Activated CD8-positive, alpha-beta memory T cell treated with anti-CD3 and anti-CD28 coated beads, Interleukin-2, amount 50 U/mL, for 1 hour (primary cell): ENCODE results near the gene SALL2.

Experiments used
- DNase-seq: peaks from one replicate; pipeline ENCODE4 v3.0.0-alpha.2; 2020; ENCODE audit errors: extremely low read depth

SALL2 gene

DNA sequence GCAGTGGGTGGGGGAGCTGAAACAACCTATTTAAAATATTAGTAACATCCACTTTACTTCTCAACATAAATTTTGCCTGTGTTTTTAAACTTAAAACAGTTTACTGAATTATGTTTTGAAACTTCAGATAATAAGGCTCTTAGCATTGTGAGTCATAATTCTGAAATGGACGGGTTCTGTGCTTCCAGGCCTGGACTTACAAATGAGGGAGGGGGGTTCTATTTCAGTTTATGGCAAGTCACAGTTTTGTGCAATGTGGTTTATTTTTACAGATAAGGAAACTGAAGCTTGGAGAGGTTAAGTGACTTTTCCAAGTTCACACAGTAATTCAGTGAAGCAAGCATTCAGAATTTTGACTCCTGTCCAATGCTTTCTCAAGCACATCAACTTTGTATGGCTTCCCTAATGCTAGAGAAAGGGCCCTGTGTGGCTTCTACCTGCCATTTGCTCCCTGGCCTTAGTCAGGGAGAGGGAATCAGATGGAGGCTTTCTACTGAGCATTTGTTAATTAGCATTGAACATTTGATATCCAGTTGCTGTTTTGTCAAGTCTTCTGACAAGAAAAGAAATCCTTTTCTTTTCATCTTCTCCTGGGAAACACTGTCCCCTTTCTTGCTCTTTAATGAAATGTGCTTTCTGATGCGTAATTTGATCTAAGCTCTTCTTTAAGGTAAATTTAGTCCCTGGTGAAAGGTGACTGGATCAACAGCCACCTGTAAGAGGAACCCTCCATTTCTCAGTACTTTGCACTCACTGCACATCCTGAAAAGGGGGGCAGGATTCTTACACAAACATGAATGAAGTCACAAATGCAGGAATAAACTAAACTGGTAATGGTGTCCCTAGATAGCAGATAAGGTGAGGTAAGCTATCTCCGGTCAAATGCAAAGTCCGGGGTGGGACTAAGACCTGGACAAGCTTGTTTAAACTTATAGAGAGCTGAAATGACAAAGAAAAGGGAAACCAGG, 2.5 kb upstream of the SALL2 start:
- no peak for DNase-seq

DNA sequence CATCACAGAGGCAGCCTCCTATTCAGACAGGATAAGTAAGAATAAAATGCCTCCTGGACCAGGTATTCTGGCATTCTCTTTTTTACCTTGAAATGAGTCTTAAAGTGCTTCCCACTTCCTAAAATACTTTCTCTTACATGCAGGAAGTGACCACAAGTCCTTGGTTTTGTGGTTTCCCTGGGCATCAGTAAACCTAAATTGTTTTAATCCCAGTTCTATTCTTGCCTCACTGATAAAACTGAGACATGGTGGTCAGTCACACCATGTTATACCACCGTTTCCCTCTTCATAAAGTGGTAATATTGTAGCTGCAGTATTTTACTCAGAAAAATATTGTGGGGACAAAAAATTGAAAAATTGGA, 1.2 kb upstream of the SALL2 start:
- DNase-seq, result no peak

DNA sequence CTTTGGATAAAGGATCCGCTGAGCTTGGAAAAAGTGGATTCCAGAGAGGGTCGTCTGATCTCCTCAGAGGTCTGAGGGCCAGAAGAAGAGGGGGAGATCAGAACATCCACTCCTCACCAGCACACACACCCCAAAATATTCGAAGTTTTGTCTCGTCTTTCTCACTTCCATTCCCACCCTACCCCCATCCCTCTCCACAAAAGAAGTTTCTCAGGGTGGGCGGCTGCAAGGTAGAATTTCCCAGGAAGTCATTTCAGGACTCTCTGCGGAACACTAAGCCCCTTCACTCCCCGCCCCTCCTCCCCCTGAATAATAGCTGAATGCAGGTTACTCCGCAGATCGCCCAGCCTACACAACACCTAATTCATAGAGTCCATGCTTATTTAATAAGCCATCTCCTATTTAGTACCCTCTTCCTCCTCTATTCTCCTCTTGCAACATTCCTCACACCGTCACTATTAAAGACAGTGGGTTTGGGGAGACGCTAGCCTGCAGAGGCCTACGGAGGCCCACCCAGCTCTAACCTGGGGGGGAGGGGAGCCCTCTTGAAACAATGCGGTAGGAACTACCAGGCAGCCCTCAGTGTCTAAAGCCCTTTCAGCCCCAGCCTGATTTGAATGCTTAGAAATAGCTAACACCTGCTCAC, 649 bp upstream of the SALL2 start:
- no peak for DNase-seq

DNA sequence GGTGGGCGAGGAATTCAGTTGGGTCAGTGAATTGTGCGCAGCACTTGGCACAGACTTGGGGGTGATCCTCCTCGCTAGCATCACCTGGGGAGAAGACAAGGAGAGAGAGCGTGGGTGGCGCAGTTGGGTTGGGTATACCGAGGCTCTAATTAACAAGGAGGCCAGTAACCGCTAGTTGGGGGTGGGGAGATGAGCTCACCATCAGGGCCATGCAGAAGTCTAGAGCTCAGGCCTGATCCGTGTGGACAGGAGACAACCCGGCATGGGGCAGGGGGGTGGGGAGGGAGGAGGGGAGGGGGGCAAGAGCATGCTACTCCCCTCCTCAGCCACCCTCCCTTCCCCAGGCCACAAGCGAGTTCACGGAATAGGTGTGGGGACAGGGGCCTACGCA, 580 bp downstream of the SALL2 start:
- no peak for DNase-seq

DNA sequence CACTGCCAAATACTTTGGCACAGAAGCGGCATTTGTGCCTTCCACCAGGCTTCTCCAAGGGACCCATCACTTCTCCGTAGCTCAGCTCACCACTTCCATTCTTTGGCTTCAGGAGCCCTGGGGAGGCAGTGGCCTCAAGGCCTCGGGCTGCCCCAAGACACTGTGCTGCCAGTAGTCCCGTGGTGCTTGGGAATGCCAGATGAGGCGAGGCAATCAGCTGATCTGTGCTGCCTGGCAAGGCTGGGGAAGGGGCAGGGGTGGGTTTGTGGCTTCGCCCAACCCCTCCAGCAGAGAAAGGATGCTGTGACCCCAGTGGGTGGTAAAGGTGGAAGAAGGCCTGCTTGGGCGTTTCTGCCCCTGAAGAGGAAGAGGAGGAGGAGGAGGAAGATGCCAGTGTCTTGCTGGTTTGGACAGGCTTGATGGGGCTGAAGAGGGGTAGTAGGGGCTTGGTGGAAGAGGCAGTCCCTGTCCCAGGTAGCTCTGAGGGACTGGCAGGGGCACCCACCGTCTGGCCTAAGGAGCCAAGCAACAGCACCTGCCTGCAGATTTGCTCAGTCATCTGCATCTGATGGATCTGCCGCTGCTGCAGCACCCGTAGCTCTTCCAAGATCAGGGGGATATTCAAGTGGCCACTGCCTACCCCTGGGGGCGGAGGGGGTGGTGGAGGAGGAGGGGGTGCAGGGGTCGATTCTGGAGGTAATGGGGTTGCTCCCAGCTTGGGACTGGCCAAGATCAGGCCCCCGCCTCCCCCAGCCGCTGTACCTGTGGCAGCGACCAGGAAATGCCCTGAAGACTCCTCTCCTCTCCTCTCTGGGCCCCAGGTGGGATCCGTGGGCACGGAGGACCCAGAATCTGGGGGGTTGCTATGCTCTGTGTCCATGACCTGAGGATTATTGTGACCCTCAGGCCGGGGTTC, 1.3 kb downstream of the SALL2 start:
- DNase-seq, result no peak

DNA sequence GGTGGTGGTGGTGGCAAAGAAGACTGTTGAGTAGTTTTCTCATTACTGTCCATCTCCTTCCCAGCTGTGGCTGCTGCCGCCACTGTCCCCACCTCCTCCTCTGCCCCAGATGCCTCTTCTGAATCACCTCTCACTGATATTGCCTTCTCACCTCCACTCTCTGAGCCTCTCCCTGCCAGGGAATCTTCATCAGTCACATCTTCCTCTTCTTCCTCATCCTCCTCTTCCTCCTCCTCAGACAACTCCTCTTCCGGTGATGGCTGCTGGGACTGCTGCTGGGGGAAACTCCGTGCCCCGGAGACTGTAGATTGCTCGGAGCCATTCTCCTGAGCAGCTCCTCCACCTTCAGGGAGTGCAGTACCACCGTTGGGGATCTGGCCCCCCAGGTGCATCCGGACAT, 2.9 kb downstream of the SALL2 start:
- DNase-seq, result no peak

DNA sequence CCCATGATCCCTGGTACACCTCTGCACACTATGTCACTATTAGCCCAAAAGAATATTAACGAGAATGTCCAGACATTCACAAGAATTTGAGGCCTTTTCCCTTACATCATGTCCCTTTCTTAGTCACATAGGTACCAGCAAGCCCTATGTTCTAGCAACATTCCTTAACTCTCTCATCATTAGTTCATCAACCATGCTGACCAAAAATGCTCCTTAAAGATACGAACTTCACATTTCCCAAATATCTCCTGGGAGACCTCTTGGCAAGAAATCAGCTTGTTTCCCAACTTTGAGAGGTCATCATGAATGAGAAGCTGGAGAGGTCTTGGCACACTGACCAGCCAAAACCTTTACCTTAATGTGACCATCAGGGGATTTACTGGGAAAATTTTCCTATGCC, 4.6 kb downstream of the SALL2 start:
- DNase-seq, result no peak

DNA sequence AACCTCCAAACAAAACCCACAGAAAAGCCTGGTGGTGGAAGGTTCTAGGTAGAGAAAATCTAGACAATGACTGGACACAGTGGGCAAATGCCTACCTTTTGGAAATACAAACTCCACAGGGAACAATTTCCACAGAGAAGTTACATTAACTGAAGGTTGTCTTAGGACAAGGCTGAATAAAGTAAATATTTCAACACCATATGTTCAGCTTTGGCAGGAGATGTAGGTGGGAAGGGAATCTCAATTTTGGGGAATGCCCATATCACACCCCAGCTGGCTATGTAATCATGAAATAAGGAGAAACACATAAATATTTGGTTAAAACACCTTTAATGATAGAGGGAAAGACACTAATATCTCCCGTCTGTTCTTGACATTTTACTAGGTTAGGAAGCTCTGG, 5.4 kb downstream of the SALL2 start:
- DNase-seq, result no peak

DNA sequence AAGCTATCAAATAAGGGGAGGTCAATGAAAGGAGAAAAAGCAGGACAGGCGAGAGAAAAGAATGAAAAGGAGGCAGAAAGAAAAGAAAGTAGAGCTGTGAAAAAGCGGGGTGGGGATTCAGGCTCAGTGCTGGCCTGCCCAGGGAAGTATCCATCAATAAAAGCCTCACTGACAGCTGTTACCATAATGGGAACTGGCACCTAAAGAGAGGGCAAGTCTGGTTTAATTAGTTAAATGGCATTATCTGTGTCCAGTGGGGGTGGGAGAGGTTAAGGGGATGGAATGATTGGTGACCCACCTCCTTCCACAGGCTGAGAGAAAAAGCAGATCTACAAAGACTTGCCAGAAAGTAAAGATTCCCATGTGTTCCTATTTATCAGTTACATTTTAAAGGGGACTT, 7.4 kb downstream of the SALL2 start:
- no peak for DNase-seq

DNA sequence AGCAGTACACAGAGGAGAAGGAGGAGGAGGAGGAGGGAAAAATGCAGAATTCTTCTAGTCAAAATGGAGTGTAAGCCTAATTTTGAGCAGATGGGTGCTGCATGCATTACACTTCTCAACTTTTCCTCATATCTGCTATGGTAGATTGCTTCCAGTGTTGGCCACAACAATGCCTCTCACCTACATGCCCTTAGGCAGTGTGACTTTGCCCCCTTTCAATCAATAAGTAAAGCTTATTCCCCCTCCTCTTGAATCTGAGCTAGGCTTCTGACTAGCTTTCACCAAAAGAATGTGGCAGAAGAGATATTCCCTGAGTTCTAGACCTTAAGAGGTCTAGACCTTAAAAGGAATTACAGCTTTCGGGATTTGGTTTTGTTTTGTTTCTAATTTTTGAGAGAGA, 11.8 kb downstream of the SALL2 start:
- no peak for DNase-seq

DNA sequence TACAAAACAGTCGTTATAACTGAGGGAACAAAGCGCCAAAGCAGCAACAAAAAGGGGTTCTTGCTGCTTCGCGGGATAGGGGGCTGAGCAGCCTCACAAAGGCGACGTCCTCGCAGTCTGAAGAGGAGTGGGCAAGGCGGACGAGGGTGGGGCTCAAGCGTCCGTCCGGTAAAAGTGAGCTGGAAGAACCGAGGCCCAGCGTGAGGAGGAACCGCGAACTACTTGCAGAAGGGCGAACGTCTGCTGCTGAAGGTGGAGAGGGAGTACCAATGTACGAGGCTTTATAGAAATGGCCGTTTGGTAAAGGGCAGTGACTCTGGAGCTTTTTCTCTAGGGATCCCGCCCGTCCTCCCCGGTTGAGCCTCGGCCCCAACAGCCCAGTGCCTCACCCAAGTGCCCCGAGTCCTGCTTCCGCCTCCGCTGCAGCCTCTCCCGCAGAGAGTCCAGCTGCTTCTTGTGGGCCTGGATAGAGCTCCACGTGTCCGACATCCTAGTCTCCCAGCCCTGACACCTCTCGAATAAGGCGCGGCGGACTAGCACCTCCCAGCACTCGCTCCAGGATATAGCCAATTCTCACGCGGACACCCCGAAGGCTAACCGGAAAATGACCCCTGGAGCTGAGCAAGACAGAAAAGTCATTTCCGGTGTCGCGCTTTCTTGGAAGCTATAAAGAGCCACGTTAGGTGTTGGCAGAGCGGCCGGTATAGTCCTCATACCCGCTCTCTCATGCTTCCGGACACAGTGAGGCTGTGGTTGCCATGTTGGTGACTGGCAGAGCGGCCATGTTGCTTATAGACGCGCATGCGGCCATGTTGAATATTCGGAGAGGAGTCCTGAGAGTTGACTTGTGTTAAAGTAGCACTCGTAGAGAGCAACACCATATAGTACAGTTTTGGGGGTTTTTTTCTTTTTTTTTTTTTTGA, 15.2 kb downstream of the SALL2 start, which contains the start of gene METTL3:
Gene METTL3 (minus strand): TSS at position 606 of the 923 bp plus-strand sequence. CDS start 117 bp downstream, at position 489.
- DNase-seq, result peak; percentile 86

DNA sequence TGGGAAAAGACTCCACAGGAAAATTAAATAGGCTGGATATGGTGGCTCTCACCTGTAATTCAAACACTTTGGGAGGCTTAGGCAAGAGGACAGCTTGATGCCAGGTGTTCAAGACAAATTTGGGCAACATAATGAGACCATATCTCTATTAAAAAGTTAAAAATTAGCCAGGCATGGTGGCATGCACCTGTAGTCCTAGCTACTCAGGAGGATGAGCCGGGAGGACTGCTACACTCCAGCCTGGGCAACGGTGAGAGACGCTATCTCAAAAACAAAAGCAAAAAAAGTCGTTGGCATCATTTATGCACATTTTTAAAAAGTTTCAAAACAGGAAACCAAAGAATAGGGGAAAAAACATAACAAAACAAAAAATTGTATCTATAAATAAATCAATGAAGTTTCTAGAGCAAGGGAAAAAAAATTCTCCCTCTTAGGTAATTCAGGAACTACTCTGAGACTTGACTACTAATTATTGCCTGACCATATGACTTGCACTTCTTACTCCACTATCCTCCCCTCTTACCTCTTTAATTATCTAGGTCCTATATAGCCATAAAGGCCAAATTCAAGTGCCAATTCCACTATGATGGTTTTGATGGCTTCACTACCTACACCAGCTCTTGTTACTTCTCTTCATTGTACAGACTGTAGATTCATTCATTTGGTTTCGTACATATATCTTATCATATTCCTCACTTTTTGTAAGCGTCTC, 16.6 kb downstream of the SALL2 start:
- no peak for DNase-seq

DNA sequence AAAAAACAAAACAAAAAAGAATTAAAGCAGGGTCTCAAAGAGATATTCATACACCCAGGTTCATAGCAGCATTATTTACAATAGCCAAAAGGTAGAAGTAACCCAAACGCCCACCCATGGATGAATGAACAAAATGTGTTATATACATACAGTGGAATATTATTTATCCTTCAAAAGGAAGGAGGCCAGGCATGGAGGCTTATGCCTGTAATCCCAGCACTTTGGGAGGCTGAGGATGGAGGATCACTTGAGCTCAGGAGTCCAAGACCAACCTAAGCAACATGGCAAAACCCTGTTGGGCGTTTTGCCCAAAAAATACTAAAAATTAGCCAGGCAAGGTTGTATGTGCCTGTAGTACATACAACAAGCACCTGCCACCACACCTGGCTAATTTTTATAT, 19.6 kb downstream of the SALL2 start:
- no peak for DNase-seq

DNA sequence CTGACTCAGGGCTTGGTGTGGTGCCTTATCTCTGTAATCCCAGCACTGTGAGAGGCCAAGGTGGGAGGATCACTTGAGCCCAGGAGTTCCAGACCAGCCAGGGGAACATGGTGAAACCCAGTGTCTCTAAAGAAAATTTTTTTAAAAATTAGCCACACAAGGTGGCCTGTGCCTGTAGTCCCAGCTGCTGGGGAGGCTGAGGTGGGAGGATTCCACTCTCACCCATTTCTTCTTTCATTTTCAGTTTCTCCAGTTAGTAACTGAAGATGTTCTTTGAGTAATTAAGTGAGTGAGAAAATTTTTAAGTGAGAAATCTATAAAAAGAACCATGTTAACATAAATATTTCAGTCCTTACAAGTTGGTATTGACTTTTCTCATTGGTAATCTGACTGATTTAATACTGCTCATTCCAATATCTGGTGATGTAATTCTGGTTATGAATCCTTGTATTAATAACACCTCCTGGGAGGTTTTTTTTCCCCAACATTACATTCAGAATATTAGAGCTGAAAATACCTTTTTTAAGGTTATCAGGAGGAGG, 21.1 kb downstream of the SALL2 start:
- DNase-seq, result no peak

DNA sequence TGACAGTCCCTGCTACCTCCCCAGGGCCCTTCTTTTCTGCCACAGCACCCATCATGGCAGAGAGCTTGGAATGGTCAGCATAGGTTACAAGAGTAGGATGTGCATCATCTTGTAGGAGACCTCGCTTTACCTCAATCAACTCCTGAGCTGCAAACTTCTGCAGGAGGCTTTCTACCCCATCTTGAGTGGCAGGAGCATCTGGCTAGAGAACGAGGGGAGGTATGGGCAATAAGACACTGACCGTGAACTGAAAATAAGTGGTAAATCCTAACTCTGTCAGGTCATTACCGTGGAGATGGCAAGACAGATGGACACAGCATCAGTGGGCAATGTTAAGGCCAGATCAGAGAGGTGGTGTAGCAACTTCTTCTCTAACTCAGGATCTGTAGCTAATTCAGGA, 22.8 kb downstream of the SALL2 start:
- DNase-seq, result no peak

DNA sequence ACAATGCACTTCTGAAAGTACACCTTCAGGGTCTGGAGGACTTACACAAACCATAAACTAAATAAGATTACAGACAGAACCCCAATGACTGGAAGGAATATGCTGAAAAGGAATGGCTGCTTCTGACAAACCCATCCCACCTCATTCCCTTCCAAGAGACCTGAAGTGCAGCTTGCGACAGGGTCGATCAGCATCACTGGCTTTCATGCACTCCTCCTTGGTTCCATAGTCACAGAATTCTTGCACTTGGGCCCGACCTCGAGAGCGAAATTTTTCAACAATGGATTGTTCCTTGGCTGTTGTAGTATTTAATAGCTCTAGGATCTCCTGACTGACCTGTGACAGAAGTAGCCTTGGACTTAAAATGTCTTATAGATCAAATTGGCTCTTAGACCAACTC, 24.6 kb downstream of the SALL2 start:
- no peak for DNase-seq

DNA sequence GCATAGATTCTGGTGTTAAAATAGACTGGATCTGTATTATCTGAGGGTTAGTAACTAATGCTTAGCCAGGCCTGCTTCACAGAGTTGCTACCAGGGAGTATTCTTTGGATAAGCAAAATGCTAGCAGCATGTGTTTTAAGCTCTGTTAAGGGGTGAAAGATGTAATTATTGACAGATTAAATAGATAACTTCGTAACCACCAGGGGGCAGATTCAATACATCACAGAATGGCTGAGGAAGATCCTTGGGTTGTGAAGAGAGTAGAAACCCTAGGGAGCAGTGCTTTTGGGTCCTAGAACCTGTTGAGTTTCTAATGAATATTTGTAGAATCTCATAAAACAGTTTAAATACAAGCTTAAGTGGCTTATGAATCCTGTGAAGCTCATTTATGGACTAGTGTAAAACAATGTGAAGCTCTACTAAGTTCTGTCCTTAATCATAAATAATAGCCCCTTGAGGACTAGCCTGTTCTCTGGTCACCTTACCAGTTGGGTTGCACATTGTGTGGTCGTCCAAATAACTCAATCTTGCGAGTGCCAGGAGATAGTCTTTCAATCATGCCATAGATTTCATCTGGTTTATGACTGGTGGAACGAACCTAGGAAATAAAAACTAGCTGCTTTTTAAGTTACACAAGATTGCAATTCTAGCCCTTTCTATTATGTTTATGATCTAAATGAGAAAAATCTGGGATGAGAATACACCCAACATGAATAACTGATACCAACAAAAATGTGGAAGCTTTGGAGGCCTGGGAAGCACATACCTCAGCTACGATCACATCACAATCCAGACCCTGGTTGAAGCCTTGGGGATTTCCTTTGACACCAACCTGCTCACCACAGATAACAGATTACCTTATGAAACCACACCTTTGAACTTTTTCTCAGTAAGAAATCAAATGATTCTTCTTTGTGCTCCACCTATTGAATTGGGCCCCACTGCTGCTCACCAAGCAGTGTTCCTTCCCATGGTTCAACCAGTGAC, 27.3 kb downstream of the SALL2 start:
- DNase-seq, result no peak

DNA sequence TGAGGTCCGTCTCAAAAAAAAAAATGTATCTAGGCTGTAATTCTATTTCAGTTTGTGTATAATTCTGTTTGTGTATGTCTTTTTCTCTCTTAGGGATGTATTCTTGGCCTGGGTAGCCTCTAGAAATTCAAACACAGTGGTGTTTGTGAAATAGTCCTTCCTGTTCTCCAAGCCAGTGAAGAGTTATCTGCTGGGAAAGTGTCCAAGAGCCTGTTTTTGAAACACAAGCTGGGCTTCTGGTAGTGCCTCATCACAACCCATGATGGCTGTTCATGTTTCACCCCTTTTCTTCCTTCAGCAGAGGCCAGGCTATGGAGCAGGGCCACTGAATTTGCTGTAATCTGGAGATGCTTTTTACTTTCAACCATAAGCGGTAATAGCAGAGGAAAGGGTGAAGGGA, 29.7 kb downstream of the SALL2 start:
- DNase-seq, result no peak
